HEK293T (cell line): ENCODE measurements around the gene YIPF6.
"Not testable (repeated sequence)": the region's sequence is repeated elsewhere in the genome, so short reads cannot be mapped to it uniquely, and the experiment has no call there.

Source experiments
- CTCF ChIA-PET: fragments of 350-600 bp; formaldehyde crosslinking; extraction: SDS; loops from one replicate; lab custom pipeline; 2021; ENCODE audit warnings: antibody characterized with exemption, inconsistent platforms; lab: Yijun Ruan, JAX
- POLR2A ChIA-PET: fragments of 350-600 bp; formaldehyde crosslinking; extraction: SDS; loops from one replicate; lab custom pipeline; 2020; ENCODE audit warnings: antibody characterized with exemption, inconsistent platforms; lab: Yijun Ruan, JAX
- DNase-seq: peaks from one replicate; pipeline ENCODE4 v3.0.0; 2012; ENCODE audit warnings: mixed read lengths; ENCODE audit errors: extremely low spot score
- ARNT ChIP-seq: fragments of 450-650 bp; IDR thresholded peaks from 2 replicates; pipeline ENCODE4 v1.6.1; 2017; ENCODE audit warnings: mild to moderate bottlenecking
- BHLHE40 ChIP-seq: fragments of 450-650 bp; IDR thresholded peaks from 2 replicates; pipeline ENCODE4 v1.6.1; 2016; ENCODE audit warnings: mild to moderate bottlenecking, moderate library complexity, borderline replicate concordance
- CTBP1 ChIP-seq: fragments of 450-650 bp; IDR thresholded peaks from 2 replicates; pipeline ENCODE4 v1.6.1; 2016; ENCODE audit warnings: borderline replicate concordance
- ELF4 ChIP-seq: fragments of 450-650 bp; IDR thresholded peaks from 2 replicates; pipeline ENCODE4 v1.6.1; 2017; ENCODE audit warnings: antibody characterized with exemption
- FOXA1 ChIP-seq: fragments of 450-650 bp; IDR thresholded peaks from 2 replicates; pipeline ENCODE4 v1.6.1; 2016; ENCODE audit warnings: mild to moderate bottlenecking
- FOXK2 ChIP-seq: fragments of 450-650 bp; IDR thresholded peaks from 2 replicates; pipeline ENCODE4 v1.6.1; 2016; ENCODE audit warnings: mild to moderate bottlenecking
- FOXM1 ChIP-seq: fragments of 450-650 bp; IDR thresholded peaks from 2 replicates; pipeline ENCODE4 v1.6.1; 2017; ENCODE audit warnings: mild to moderate bottlenecking, borderline replicate concordance
- HDGF ChIP-seq: fragments of 450-650 bp; IDR thresholded peaks from 2 replicates; pipeline ENCODE4 v1.6.1; 2017; ENCODE audit warnings: antibody characterized with exemption, borderline replicate concordance
- L3MBTL2 ChIP-seq: fragments of 450-650 bp; conservative IDR thresholded peaks from 2 replicates; pipeline ENCODE4 v1.6.1; 2016; ENCODE audit warnings: mild to moderate bottlenecking
- LEF1 ChIP-seq: fragments of 450-650 bp; IDR thresholded peaks from 2 replicates; pipeline ENCODE4 v1.6.1; 2017; ENCODE audit warnings: mild to moderate bottlenecking, borderline replicate concordance
- NFRKB ChIP-seq: fragments of 450-650 bp; IDR thresholded peaks from 2 replicates; pipeline ENCODE4 v1.6.1; 2016; ENCODE audit warnings: mild to moderate bottlenecking, moderate library complexity
- SP1 ChIP-seq: fragments of 450-650 bp; IDR thresholded peaks from 2 replicates; pipeline ENCODE4 v1.6.1; 2017
- SUZ12 ChIP-seq: fragments of 450-650 bp; IDR thresholded peaks from 2 replicates; pipeline ENCODE4 v1.6.1; 2016; ENCODE audit warnings: mild to moderate bottlenecking
- TARDBP ChIP-seq: fragments of 450-650 bp; IDR thresholded peaks from 2 replicates; pipeline ENCODE4 v1.6.1; 2016
- ZNF384 ChIP-seq: fragments of 450-650 bp; IDR thresholded peaks from 2 replicates; pipeline ENCODE4 v1.6.1; 2016
- TF ChIP-seq, protein P1 (sequence below): fragments of 450-650 bp; IDR thresholded peaks from 2 replicates; pipeline ENCODE4 v1.6.1; 2016

The YIPF6 gene

DNA sequence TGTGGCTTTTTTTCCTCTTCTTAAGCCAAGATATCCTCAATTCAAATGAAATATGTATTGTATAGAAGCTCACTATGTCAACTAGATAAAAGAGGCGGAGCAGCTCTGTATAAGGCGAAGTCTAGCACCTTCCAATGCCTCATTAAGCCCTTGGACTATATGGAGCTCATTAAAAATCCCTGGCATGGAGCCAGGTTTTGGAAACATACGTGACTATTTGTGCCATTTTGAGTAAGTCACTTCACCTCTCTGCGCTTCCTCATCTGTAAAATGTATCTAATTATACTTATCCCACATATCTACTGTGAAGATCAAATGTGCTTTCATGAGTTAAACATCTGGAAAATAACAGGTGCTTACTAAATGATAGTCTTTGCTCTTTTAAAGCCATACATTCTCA lies 57.2 kb downstream of the YIPF6 start:
- ChIA-PET POLR2A (no interaction called here), CTCF (no interaction called here)
- DNase-seq, result no peak
- TF ChIP-seq FOXK2 (no peak), BHLHE40 (no peak), FOXM1 (no peak), HDGF (no peak), TARDBP (no peak), ZNF384 (no peak), ELF4 (no peak), SUZ12 (no peak), CTBP1 (no peak), NFRKB (no peak), LEF1 (no peak), ARNT (no peak), L3MBTL2 (no peak), FOXA1 (no peak), SP1 (no peak)
- TF ChIP-seq, protein P1, sequence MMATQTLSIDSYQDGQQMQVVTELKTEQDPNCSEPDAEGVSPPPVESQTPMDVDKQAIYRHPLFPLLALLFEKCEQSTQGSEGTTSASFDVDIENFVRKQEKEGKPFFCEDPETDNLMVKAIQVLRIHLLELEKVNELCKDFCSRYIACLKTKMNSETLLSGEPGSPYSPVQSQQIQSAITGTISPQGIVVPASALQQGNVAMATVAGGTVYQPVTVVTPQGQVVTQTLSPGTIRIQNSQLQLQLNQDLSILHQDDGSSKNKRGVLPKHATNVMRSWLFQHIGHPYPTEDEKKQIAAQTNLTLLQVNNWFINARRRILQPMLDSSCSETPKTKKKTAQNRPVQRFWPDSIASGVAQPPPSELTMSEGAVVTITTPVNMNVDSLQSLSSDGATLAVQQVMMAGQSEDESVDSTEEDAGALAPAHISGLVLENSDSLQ, result no peak

DNA sequence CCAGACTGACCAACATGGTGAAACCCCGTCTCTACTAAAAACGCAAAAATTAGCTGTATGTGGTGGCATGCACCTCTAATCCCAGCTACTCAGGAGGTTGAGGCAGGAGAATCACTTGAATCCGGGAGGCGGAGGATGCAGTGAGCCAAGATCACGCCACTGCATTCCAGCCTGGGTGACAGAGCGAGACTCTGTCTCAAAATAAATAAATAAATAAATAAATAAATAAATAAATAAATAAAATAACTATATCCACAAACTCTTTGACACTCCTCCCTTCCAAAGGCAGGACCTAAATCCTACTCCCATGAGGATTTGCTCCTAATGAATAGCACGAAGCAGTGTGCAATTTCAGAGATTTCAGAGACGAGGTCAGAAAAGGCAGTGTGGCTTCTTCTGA lies 58.3 kb downstream of the YIPF6 start:
- CTCF ChIA-PET, POLR2A ChIA-PET, DNase-seq: not testable (repeated sequence)

DNA sequence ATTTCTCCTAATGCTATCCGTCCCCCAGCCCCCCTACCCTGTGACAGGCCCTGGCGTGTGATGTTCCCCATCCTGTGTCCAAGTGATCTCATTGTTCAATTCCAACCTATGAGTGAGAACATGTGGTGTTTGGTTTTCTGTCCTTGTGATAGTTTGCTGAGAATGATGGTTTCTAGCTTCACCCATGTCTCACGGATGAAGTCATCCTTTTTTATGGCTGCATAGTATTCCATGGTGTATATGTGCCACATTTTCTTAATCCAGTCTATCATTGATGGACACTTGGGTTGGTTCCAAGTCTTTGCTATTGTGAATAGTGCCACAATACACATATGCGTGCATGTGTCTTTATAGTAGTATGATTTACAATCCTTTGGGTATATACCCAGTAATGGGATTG lies 61.1 kb downstream of the YIPF6 start:
- POLR2A ChIA-PET, CTCF ChIA-PET, DNase-seq: not testable (repeated sequence)

DNA sequence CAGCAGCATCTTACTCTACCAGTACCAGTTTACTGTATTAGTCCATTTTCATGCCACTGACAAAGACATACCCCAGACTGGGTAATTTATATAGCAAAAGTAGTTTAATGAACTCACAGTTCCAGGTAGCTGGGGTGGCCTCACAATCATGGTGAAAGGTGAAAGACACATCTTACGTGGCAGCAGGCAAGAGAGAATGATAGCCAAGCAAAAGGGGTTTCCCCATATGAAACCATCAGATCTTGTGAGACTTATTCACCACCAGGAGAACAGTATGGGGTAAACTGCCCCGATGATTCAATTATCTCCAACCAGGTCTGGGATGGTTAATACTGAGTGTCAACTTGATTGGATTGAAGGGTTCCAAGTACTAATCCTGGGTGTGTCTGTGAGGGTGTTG lies 69.3 kb downstream of the YIPF6 start:
- DNase-seq, result no peak
- POLR2A ChIA-PET, result no interaction called here
- CTCF ChIA-PET, result no interaction called here
- TF ChIP-seq TARDBP, result no peak
- no peak for TF ChIP-seq SP1
- TF ChIP-seq, protein P1, result no peak

DNA sequence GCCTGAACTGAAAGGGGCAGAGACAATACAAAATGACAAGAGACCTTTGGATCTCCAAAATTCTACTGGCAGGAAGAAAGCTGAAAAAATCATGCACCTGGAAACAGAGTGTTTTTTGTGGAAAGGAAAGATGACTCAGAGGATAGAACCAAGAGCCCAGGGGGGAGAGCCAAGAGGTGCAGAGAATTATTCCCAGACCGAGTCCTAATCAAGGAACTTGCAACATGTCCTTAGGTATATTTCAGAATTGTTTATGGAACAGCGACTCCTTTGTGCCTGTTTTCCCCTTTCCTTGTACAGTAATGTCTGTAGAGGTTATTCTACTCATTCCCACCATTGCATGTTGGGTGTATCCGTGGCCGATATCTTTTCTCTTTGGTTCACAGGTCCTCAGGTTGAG lies 71.7 kb downstream of the YIPF6 start:
- DNase-seq, result no peak
- ChIA-PET POLR2A (no interaction called here), CTCF (no interaction called here)
- TF ChIP-seq, protein P1, result no peak
- TF ChIP-seq FOXM1, result no peak
- TF ChIP-seq TARDBP, result no peak
- TF ChIP-seq HDGF, result no peak
- TF ChIP-seq SUZ12, result no peak
- no peak for TF ChIP-seq SP1
- TF ChIP-seq CTBP1, result no peak
- no peak for TF ChIP-seq NFRKB
- TF ChIP-seq FOXA1, result no peak
- no peak for TF ChIP-seq ELF4
- no peak for TF ChIP-seq ZNF384
- TF ChIP-seq FOXK2, result no peak
- no peak for TF ChIP-seq L3MBTL2
- no peak for TF ChIP-seq BHLHE40
- TF ChIP-seq ARNT, result no peak
- TF ChIP-seq LEF1, result no peak

DNA sequence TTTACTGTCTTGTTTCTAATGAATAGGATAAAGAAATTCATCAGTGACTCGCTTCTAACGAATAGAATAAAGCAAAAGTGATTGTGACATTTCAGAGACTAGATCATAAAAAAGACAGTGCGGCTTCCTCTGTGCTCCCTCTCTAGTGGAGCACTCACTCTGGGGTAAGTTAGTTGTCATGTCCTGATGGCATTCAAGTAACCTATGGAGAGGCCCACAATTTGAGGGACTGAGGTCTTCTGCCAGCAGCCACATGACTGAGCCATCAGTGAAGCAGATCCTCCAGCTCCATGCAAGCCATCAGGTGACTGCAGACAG lies 72.4 kb downstream of the YIPF6 start:
- TF ChIP-seq L3MBTL2 (no peak), FOXA1 (no peak), CTBP1 (no peak), BHLHE40 (no peak), FOXM1 (no peak), TARDBP (no peak), LEF1 (no peak), HDGF (no peak), SUZ12 (no peak), ZNF384 (no peak), ELF4 (no peak), NFRKB (no peak), FOXK2 (no peak)
- TF ChIP-seq, protein P1, result no peak
- POLR2A ChIA-PET, result no interaction called here
- no peak for DNase-seq
- CTCF ChIA-PET, result no interaction called here
